ENCODE measurements around the gene KCNMA1.
A peak's percentile ranks its signal among the peaks of the same experiment; 100 is the strongest.
"Not testable (repeated sequence)": the region's sequence is repeated elsewhere in the genome, so short reads cannot be mapped to it uniquely, and the experiment has no call there.

KCNMA1 gene

GRCh38 chr10:77637532-77638320 lies at the start of gene KCNMA1:
Gene KCNMA1 (minus strand): TSS chr10:77637808.
- DNase-seq = peak; percentile 65

- DNase-seq = no peak
Measured at GRCh38 chr10:77686650-77687417, 49.2 kb upstream of the KCNMA1 start.

DNA sequence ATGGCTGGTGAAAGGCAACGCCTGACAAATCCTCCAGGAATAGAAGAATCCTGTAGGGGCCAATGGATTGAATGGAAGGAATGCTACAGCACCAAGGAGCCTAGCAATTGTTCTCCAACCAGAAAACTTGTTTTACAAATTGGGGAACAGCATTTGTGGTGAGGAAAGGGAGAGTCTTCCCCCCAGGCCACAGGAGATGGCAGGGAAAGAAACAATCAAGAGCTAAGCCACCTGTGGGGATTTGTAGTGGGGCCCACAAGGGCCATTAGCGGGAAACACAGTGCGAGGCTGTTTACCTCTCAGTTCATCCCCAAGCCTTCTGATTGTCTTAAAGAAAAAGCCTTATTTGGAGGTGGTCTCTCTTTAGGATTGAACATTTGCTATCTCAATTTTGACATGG lies 48.5 kb upstream of the KCNMA1 start:
- DNase-seq = no peak

DNA sequence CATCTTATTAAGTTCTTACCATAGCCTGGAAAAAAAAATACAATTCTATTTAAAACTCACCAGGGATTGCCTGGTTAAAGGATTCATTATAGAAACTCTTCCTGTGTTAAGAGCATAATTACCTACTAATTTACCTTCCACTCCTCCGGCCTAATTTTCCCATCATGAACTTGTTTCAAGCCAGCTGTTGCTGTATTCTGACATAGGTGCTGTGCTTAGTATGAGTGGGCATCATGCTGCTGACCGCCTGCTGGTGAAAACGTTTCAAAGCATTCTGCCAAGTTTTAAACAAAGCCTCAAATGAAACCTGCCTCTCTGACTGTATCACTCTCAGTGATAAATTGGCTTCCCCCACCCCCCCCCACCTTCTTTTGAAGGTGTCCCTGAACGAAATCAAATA lies 47.8 kb upstream of the KCNMA1 start:
- DNase-seq = no peak

GRCh38 chr10:77683088-77683432 lies 45.5 kb upstream of the KCNMA1 start:
- not testable (repeated sequence) for DNase-seq

GRCh38 chr10:77682393-77683087 lies 44.9 kb upstream of the KCNMA1 start:
- DNase-seq = no peak

DNA sequence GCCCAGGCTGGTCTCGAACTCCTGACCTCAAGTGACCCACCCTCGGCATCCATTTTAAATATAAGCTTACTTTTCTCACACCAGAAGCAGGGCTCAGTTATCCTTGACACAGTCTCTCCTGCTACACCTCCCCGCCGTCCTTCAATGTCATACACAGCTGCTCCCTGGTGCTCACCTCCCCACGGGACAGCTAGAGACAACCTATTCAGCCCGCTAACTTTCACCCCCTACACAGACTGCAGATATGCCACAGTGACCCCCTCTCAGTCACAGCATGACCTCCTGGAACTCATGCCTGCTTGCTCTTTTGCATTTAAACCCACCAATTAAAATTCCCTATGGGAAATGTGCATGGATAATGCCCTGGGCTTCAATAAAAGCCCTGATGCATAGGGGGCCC lies 44.2 kb upstream of the KCNMA1 start:
- DNase-seq = no peak

DNA sequence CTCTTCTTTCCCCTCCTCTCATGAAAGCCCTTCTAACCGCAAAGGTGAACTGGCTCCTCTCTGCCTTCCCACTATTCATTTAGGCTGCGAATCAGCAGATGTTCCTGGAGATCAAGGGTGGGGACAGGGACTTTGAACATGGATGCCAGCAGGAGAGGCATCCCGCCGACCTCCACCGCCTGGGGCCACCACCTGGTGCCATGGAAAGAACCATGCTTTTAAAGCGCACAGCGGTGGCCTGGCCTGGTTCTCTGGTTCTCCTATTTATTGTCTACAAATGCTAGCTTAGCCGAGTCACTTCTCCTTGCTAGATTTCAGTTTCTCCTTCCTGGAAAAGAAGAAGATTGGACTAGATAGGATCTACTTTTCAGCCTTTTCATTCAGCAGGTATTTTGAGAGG lies 43.2 kb upstream of the KCNMA1 start:
- no peak for DNase-seq

DNA sequence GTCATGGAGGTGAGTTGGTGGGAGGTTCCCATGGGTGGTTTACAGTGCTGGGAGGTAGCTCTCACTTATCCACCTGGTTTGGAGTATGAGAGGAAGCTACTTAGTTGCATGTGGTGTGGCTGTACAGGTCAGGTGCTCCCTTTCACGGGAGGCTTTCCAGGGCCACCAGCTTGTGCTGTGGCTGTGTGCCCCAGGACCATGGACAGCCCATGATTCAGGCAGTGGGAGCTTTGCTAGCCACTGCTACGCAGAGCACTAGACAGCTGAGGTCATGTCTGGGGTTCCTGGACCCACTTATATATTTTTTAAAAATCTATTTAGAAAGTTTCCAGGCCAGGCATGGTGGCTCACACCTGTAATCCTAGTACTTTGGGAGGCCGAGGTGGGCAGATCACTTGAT lies 42.5 kb upstream of the KCNMA1 start:
- no peak for DNase-seq

- DNase-seq = no peak
Measured at GRCh38 chr10:77679217-77679616, 41.6 kb upstream of the KCNMA1 start.

- no peak for DNase-seq
Measured at GRCh38 chr10:77678146-77678545, 40.5 kb upstream of the KCNMA1 start.

DNA sequence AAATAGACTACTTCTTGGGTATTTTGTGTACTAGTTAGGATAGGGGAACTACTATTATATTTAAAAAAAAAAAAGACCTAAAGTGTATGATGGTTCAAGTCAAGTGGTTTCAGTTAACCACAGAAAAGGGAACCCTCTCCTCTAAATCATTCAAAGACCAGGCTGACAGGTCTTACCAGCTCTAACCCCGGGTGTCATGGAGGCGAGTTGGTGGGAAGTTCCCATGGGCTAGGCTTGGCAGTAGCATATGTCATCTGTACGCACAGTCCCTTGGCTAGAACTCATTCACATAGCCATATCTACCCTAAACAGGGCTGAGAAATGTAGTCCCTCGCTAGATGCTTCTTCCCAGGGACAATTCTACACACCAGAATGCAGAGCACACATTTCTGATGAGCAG lies 37.7 kb upstream of the KCNMA1 start:
- no peak for DNase-seq

DNA sequence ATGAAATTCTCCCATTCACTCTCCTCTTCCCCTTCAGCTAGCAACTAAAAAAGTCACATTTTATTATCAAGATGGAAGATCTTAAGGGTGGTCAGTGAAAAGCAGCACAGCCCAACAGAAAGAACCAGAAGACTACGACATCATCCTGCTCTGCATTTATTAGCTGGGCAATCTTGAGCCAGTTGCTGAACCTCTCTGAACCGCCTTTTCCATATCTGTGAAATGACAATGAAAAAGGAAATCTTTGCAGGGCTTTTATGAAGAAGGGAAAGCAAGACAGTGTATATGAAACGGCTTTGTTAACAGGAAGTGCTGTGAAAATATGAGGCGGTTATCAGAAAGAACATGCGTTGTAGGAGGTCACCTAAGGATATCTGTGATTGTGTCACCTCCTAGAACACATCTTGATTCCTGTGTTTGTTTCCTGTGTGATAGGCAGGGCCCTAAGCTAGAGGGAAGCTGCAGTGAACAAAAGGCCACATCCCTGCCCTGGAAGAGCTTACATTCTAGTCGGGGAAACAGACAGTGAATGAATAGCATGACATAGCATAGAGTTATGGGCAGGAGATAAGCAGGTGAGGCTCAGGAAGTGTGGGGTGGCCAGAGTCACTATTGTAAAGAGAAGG lies 36.0 kb upstream of the KCNMA1 start:
- DNase-seq = no peak

DNA sequence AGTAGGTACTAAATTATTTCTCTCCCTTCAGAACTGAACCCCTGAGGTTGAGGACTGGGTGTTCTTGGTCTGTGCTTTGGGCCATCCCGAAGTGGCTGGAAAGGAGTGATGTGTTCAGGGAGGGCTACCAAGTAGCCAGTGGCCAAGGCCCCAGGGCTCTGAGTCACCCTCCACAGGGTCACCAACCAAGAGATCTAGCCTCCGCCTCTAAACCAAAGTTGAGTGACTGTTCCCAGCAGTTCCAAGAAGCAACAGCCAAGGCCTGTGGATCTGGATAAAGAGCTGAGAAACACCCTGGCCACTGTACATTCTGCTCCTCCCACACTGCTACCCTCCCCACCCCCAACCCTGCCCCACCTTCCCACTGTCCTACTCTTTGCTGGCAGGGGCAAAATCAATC lies 35.5 kb upstream of the KCNMA1 start:
- no peak for DNase-seq

DNA sequence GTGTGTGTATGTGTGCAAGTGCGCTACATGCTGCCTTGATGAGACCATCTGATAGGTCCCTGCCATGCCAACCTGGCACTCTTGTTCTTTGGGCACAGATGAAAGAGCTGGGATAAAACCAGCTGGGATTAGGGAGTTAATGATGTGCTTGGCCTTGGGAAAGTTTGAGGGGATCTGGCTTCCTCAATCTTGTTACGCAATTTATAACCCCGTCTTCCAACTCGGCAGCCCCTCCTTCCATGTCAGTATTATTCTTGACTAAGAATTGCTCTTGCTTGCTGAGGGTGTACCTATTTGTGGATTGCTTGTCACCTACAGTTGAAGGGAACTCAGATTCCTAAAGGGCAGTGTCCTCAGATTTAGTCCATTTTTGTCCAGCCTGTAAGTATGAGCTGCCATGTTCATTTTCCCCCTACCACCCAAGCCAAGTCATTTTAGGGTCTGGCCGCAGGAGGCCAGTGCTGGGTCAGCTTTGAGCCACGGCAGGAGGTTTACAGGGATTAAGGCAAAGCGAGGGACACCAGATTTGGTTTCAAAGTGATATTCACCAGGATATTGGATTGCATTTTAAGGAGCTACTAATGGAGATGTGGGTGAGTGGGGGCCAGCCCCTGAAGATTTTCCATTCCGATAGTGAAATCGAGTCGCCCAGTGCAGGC lies 34.1 kb upstream of the KCNMA1 start:
- no peak for DNase-seq

DNA sequence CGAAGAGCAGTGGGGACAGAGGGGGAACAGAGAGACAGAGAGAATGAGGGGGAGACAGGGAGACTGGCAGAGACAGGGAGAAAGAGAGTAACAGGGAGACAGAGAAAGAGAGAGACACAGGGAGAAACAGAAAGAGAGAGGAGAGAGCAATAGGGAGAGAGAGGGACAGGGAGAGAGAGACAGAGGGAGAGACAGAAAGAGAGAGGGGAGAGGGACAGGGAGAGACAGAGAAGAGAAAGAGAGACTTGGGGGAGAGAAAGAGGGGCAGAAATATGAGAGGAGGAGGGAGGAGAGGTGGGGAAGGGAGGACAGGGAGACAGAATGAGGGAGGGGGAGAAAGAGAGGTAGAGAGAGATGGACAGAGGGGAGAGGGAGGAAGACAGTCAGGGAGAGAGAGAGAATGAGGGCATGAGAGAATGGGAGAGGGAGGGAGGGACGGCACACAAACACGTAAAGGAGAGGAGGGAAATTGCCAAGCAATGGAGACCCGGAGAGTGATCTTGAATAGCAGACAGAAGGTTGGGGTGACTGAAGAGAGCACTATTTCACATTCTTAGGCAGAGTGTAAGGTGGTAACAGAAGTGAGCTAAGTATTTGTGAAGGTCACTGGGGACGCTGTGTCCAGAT lies 33.3 kb upstream of the KCNMA1 start:
- DNase-seq = no peak

- peak; percentile 49 for DNase-seq
Measured at GRCh38 chr10:77669892-77670291, 32.3 kb upstream of the KCNMA1 start.

- DNase-seq = no peak
Measured at GRCh38 chr10:77667426-77668324, 30.1 kb upstream of the KCNMA1 start.

DNA sequence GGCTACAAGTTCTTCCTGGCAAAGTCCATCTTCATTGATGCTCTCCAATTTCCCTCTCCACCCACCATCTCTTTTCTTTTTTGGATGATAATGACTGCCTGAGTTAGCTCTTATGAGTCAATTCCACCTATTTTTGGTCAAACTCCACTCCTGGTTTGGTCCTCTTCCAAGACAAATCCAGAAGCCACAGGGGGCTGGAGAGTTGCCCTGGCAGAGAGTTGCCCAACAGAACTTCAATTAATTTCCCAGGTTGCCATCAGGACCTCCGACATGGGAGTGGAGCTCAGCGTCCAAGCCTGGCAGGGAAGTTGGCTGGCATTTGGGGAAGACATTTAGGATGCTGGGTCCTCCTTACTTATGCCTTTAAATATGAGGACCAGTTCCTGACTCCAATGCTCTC lies 29.2 kb upstream of the KCNMA1 start:
- DNase-seq = peak; percentile 30

GRCh38 chr10:77664696-77665095 lies 27.1 kb upstream of the KCNMA1 start:
- DNase-seq = peak; percentile 81

DNA sequence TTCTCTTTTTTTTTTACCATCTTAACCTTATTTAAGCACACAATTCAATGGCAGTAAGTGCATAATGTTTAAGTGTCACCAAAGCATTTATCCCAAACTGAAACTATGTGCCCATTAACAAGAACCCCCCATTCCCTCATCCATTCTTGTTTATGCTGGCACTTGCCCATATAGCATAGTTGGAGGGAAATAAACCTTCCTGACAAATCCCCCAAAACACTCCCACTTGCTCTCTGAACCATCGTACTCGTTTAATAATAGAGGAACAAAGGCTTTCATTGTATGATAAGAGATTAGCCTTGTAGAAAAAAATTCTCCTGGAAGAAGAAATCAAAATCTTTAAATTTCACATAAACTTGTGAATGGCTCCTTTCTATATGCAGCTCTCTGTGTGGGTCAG lies 26.4 kb upstream of the KCNMA1 start:
- no peak for DNase-seq
